WTC11 (cell line): Measurements from ENCODE around the gene CD300A. TPM values are rescaled to one million over a fixed set of nuclear protein-coding genes. Genes with fewer than 3 reads are reported as not detected.

Experiments used
- ATAC-seq: fragments of 200-7000 bp; cut with Tn5 transposase; 2 replicates; pipeline ENCODE4 v1.10.0; 2021; ENCODE audit warnings: mild to moderate bottlenecking, moderate library complexity
- CTCF ChIA-PET: fragments of 300-600 bp; sonication (Branson Sonifier 250); formaldehyde crosslinking; loops from one replicate; lab custom pipeline; 2021; ENCODE audit warnings: antibody characterized with exemption; lab: Charles Lee
- POLR2A ChIA-PET: fragments of 350-600 bp; sonication (Branson Sonifier 250); formaldehyde crosslinking; loops from one replicate; lab custom pipeline; 2021; ENCODE audit warnings: antibody characterized with exemption; lab: Charles Lee
- DNase-seq: peaks from one replicate; pipeline ENCODE4 v3.0.0; 2021; ENCODE audit warnings: low spot score
- H3K27ac Mint-ChIP-seq: 2 replicates; pipeline ENCODE4 v1.8.0; 2021; ENCODE audit warnings: mixed read lengths
- H3K27me3 Mint-ChIP-seq: 2 replicates; pipeline ENCODE4 v1.8.0; 2021; ENCODE audit warnings: low read depth, mild to moderate bottlenecking, moderate library complexity, mixed read lengths
- H3K36me3 Mint-ChIP-seq: 2 replicates; pipeline ENCODE4 v1.8.0; 2021; ENCODE audit warnings: mixed read lengths
- H3K4me1 Mint-ChIP-seq: 2 replicates; pipeline ENCODE4 v1.8.0; 2022; ENCODE audit warnings: mixed read lengths
- H3K4me3 Mint-ChIP-seq: 2 replicates; pipeline ENCODE4 v1.8.0; 2021; ENCODE audit warnings: mild to moderate bottlenecking, moderate library complexity, mixed read lengths
- H3K9me3 Mint-ChIP-seq: 2 replicates; pipeline ENCODE4 v1.8.0; 2021; ENCODE audit warnings: mixed read lengths
- CREM ChIP-seq: sonication (generic); formaldehyde crosslinking; IDR thresholded peaks from 2 replicates; pipeline ENCODE4 v1.8.1; 2022; ENCODE audit warnings: mild to moderate bottlenecking, missing genetic modification reagents, moderate library complexity
- GRHL2 ChIP-seq: fragments of 250-450 bp; sonication (Bioruptor Pico); IDR thresholded peaks from 2 replicates; pipeline ENCODE4 v1.8.0; 2022; ENCODE audit warnings: mild to moderate bottlenecking, moderate library complexity; ENCODE audit not compliant: insufficient replicate concordance, severe bottlenecking
- NFATC4 ChIP-seq: fragments of 250-450 bp; sonication (Bioruptor Pico); IDR thresholded peaks from 2 replicates; pipeline ENCODE4 v1.9.0; 2021; ENCODE audit warnings: mild to moderate bottlenecking
- NR2C2 ChIP-seq: sonication (generic); formaldehyde crosslinking; IDR thresholded peaks from 2 replicates; pipeline ENCODE4 v1.8.0; 2022; ENCODE audit warnings: mild to moderate bottlenecking, missing genetic modification reagents
- OVOL2 ChIP-seq: fragments of 250-450 bp; sonication (Bioruptor Pico); IDR thresholded peaks from 2 replicates; pipeline ENCODE4 v1.9.0; 2021; ENCODE audit warnings: mild to moderate bottlenecking, borderline replicate concordance
- RORB ChIP-seq: fragments of 250-450 bp; sonication (Bioruptor Pico); IDR thresholded peaks from 2 replicates; pipeline ENCODE4 v1.9.0; 2021; ENCODE audit warnings: mild to moderate bottlenecking
- TCF7 ChIP-seq: sonication (generic); formaldehyde crosslinking; IDR thresholded peaks from 2 replicates; pipeline ENCODE4 v1.8.0; 2022; ENCODE audit warnings: mild to moderate bottlenecking, low read depth, missing genetic modification reagents, moderate library complexity
- ZNF263 ChIP-seq: sonication (generic); formaldehyde crosslinking; IDR thresholded peaks from 2 replicates; pipeline ENCODE4 v1.8.1; 2022; ENCODE audit warnings: low read depth, mild to moderate bottlenecking, moderate library complexity, missing genetic modification reagents
- ZNF671 ChIP-seq: fragments of 250-450 bp; sonication (Bioruptor Pico); IDR thresholded peaks from 2 replicates; pipeline ENCODE4 v1.8.0; 2021; ENCODE audit warnings: mild to moderate bottlenecking
- total RNA-seq: library from RNA; stranded (reverse); gene quantifications from 3 replicates; pipeline ENCODE4 v1.2.3, GENCODE V29; 2021
- TF ChIP-seq, protein P1 (sequence below): sonication (generic); formaldehyde crosslinking; IDR thresholded peaks from 2 replicates; pipeline ENCODE4 v1.8.1; 2023; ENCODE audit warnings: mild to moderate bottlenecking, moderate library complexity, missing genetic modification reagents
- TF ChIP-seq, protein P2 (sequence below): fragments of 250-450 bp; sonication (Bioruptor Pico); conservative IDR thresholded peaks from 2 replicates; pipeline ENCODE4 v1.9.0; 2021; ENCODE audit warnings: mild to moderate bottlenecking
- TF ChIP-seq, protein P3 (sequence below): sonication (generic); formaldehyde crosslinking; IDR thresholded peaks from 2 replicates; pipeline ENCODE4 v1.8.0; 2022; ENCODE audit warnings: mild to moderate bottlenecking, missing genetic modification reagents
- TF ChIP-seq, protein P4 (sequence below): sonication (generic); formaldehyde crosslinking; IDR thresholded peaks from 2 replicates; pipeline ENCODE4 v1.8.0; 2023; ENCODE audit warnings: mild to moderate bottlenecking, missing genetic modification reagents
- TF ChIP-seq, protein P5 (sequence below): fragments of 250-450 bp; sonication (Bioruptor Pico); IDR thresholded peaks from 2 replicates; pipeline ENCODE4 v1.8.0; 2021; ENCODE audit warnings: mild to moderate bottlenecking
- TF ChIP-seq, protein P6 (sequence below): sonication (generic); formaldehyde crosslinking; IDR thresholded peaks from 2 replicates; pipeline ENCODE4 v1.8.1; 2022; ENCODE audit warnings: missing genetic modification reagents, borderline replicate concordance
- TF ChIP-seq, protein P7 (sequence below): sonication (generic); formaldehyde crosslinking; IDR thresholded peaks from 2 replicates; pipeline ENCODE4 v1.8.1; 2022; ENCODE audit warnings: low read depth, missing genetic modification reagents, borderline replicate concordance

Gene CD300A
- total RNA-seq, 1 experiment from 2014 or later: 1.1 TPM

DNA sequence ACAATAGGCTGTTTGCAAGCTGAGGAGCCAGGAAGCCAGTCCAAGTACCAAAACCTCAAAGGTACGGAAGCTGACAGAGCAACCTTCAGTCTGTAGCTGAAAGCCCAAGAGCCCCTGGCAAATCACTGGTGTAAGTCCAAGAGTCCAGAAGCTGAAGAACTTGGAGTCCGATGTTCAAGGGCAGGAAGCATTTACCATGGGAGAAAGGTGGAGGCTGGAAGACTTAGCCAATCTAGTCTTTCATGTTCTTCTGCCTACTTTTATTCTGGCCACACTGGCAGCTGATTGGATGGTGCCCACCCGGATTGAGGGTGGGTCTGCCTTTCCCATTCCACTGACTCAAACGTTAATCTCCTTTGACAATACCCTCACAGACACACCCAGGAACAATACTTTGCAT lies 49.5 kb downstream of the CD300A start:
- no peak overlapping the region for H3K27ac Mint-ChIP-seq
- CTCF ChIA-PET: interaction anchor here (0.8 kb wide), 1 partner anchor 50 kb away, joined by 3 read pairs; no protein-coding TSS in a partner anchor
- peaks cover 57% of the 10 kb centered on the region for H3K9me3 Mint-ChIP-seq
- H3K36me3 Mint-ChIP-seq: peaks cover 19% of the 10 kb centered on the region
- TF ChIP-seq NR2C2 (no peak), ZNF671 (CRISPR knock-in tag) (no peak), RORB (CRISPR knock-in tag) (no peak), TCF7 (CRISPR knock-in tag) (no peak), CREM (CRISPR knock-in tag) (no peak), NFATC4 (CRISPR knock-in tag) (no peak), OVOL2 (no peak), GRHL2 (CRISPR knock-in tag) (no peak), ZNF263 (no peak)
- TF ChIP-seq, protein P1, sequence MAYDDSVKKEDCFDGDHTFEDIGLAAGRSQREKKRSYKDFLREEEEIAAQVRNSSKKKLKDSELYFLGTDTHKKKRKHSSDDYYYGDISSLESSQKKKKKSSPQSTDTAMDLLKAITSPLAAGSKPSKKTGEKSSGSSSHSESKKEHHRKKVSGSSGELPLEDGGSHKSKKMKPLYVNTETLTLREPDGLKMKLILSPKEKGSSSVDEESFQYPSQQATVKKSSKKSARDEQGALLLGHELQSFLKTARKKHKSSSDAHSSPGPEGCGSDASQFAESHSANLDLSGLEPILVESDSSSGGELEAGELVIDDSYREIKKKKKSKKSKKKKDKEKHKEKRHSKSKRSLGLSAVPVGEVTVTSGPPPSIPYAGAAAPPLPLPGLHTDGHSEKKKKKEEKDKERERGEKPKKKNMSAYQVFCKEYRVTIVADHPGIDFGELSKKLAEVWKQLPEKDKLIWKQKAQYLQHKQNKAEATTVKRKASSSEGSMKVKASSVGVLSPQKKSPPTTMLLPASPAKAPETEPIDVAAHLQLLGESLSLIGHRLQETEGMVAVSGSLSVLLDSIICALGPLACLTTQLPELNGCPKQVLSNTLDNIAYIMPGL (CRISPR knock-in tag): no peak
- TF ChIP-seq, protein P2, sequence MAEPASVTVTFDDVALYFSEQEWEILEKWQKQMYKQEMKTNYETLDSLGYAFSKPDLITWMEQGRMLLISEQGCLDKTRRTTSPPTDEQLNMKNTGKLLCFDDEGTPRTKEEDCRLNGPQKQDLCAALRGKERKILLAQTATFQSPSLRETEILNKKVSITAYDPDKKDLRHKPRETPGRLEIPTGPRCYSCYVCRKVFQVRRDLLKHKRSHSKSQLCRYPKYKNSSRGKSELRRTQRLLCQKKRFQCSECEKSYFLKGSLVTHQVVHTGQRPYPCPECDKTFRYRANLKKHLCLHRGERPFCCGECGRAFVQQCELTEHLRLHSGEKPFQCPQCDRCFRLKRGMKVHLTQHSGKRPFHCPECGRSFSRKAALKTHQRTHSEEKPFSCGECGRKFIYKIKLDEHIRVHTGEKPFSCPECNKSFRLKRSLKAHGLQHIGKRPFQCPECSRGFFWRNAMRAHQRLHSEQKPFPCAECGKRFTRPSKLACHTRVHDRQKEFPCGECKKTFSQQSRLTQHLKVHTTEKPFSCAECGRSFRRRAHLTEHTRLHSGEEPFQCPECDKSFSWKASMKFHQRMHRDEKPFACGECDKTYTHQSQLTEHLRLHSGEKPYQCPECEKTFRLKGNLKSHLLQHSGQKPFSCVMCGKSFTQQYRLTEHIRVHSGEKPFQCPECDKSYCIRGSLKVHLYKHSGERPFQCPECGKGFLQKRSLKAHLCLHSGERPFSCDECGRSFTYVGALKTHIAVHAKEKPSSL (CRISPR knock-in tag): no peak
- TF ChIP-seq, protein P3, sequence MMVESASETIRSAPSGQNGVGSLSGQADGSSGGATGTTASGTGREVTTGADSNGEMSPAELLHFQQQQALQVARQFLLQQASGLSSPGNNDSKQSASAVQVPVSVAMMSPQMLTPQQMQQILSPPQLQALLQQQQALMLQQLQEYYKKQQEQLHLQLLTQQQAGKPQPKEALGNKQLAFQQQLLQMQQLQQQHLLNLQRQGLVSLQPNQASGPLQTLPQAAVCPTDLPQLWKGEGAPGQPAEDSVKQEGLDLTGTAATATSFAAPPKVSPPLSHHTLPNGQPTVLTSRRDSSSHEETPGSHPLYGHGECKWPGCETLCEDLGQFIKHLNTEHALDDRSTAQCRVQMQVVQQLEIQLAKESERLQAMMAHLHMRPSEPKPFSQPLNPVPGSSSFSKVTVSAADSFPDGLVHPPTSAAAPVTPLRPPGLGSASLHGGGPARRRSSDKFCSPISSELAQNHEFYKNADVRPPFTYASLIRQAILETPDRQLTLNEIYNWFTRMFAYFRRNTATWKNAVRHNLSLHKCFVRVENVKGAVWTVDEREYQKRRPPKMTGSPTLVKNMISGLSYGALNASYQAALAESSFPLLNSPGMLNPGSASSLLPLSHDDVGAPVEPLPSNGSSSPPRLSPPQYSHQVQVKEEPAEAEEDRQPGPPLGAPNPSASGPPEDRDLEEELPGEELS (CRISPR knock-in tag): no peak
- TF ChIP-seq, protein P4, sequence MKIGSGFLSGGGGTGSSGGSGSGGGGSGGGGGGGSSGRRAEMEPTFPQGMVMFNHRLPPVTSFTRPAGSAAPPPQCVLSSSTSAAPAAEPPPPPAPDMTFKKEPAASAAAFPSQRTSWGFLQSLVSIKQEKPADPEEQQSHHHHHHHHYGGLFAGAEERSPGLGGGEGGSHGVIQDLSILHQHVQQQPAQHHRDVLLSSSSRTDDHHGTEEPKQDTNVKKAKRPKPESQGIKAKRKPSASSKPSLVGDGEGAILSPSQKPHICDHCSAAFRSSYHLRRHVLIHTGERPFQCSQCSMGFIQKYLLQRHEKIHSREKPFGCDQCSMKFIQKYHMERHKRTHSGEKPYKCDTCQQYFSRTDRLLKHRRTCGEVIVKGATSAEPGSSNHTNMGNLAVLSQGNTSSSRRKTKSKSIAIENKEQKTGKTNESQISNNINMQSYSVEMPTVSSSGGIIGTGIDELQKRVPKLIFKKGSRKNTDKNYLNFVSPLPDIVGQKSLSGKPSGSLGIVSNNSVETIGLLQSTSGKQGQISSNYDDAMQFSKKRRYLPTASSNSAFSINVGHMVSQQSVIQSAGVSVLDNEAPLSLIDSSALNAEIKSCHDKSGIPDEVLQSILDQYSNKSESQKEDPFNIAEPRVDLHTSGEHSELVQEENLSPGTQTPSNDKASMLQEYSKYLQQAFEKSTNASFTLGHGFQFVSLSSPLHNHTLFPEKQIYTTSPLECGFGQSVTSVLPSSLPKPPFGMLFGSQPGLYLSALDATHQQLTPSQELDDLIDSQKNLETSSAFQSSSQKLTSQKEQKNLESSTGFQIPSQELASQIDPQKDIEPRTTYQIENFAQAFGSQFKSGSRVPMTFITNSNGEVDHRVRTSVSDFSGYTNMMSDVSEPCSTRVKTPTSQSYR (CRISPR knock-in tag): no peak
- TF ChIP-seq, protein P5, sequence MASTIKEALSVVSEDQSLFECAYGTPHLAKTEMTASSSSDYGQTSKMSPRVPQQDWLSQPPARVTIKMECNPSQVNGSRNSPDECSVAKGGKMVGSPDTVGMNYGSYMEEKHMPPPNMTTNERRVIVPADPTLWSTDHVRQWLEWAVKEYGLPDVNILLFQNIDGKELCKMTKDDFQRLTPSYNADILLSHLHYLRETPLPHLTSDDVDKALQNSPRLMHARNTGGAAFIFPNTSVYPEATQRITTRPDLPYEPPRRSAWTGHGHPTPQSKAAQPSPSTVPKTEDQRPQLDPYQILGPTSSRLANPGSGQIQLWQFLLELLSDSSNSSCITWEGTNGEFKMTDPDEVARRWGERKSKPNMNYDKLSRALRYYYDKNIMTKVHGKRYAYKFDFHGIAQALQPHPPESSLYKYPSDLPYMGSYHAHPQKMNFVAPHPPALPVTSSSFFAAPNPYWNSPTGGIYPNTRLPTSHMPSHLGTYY: no peak
- POLR2A ChIA-PET: no interaction called here
- H3K27me3 Mint-ChIP-seq: peaks cover 31% of the 10 kb centered on the region
- ATAC-seq (no peak), DNase-seq (no peak)
- no peaks in the 10 kb centered on the region for H3K4me1 Mint-ChIP-seq
- no peak overlapping the region for H3K4me3 Mint-ChIP-seq

DNA sequence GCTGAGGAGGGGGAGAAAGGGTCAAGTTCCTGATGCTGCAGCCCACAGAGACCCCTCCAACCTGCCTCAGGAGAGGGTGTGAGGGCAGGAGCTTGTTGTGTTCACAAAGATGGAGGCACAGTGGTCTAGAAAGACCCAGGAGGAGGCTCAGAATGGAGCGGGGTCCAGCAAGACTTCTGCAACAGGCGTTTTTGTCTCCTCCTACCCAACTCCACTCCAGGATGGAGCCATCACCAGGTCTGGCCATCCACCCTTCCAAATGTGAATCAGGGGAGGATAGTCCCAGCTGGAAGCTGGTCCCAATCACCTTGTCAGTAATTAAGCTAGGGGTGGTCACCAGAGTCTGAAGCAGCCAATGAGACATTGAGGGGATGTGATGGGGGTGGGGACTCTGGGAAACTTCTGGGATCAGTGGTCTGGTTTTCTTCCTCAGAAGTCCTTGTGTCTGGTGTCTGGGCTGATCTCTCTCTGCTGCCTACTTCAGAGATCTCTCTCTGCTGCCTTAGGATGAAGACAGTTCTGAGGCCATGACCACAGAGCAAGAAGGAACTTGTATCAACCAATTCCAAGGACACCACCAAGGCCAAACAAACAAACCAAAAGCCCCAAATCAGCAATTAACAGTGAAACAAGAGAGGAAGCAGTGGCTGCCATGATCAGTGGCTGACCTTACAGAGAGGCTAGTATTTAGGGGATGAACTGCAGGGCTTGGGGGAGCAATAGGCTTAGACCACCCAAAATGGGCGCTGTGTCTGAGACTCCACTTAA lies 50.3 kb downstream of the CD300A start:
- POLR2A ChIA-PET: no interaction called here
- TF ChIP-seq, protein P6, sequence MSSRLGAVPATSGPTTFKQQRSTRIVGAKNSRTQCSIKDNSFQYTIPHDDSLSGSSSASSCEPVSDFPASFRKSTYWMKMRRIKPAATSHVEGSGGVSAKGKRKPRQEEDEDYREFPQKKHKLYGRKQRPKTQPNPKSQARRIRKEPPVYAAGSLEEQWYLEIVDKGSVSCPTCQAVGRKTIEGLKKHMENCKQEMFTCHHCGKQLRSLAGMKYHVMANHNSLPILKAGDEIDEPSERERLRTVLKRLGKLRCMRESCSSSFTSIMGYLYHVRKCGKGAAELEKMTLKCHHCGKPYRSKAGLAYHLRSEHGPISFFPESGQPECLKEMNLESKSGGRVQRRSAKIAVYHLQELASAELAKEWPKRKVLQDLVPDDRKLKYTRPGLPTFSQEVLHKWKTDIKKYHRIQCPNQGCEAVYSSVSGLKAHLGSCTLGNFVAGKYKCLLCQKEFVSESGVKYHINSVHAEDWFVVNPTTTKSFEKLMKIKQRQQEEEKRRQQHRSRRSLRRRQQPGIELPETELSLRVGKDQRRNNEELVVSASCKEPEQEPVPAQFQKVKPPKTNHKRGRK: no peak
- no peak for TF ChIP-seq NFATC4 (CRISPR knock-in tag)
- TF ChIP-seq, protein P7, sequence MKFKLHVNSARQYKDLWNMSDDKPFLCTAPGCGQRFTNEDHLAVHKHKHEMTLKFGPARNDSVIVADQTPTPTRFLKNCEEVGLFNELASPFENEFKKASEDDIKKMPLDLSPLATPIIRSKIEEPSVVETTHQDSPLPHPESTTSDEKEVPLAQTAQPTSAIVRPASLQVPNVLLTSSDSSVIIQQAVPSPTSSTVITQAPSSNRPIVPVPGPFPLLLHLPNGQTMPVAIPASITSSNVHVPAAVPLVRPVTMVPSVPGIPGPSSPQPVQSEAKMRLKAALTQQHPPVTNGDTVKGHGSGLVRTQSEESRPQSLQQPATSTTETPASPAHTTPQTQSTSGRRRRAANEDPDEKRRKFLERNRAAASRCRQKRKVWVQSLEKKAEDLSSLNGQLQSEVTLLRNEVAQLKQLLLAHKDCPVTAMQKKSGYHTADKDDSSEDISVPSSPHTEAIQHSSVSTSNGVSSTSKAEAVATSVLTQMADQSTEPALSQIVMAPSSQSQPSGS (CRISPR knock-in tag): no peak
- no peak for TF ChIP-seq OVOL2

More for the DNA sequence above, 50.3 kb downstream of the CD300A start:
- Mint-ChIP-seq H3K4me1 (no peaks in the 10 kb centered on the region), H3K36me3 (peaks cover 19% of the 10 kb centered on the region), H3K27ac (no peak overlapping the region), H3K27me3 (peaks cover 31% of the 10 kb centered on the region), H3K4me3 (no peak overlapping the region), H3K9me3 (peaks cover 63% of the 10 kb centered on the region)
- no peak for DNase-seq
- CTCF ChIA-PET: interaction anchor here (0.8 kb wide), 1 partner anchor 49 kb away, joined by 3 read pairs; no protein-coding TSS in a partner anchor
- ATAC-seq: no peak
